ENCODE results near the gene JUNB. TPM values are rescaled to one million over a fixed set of nuclear protein-coding genes. Genes with fewer than 3 reads are reported as not detected.

JUNB gene
- total and polyA plus RNA-seq, 2 of the 4 experiments (the other 2 are of a cell fraction), result 20.8 to 109 TPM

DNA sequence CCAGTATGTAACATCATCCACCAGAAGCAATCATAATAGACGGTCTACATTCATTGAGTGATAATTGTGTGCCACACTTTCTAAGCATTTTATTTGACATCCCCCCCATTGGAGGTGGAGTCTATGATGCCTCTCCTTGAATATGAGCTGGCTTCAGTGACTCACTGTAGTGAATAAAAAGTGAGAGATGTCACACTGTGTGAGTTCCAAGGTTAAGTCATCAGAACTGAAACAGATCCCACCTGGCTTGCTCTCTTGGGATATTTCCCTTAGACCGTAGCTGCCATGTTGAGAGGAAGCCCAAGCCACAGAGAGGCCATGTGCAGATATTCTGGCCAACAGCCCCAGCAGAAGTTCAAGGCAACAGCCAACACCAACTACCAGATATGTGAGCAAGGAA is 30.5 kb downstream of the JUNB start:
- H3K9me3 ChIP-seq (ENCODE audit: control insufficient read depth, insufficient read depth, low read length), result no peaks in the 10 kb centered on the region
- no peak overlapping the region for H3K9ac ChIP-seq (ENCODE audit: low read depth, low read length)
- dilution Hi-C loops (cut with HindIII; ENCODE audit: low sequenced_read_pairs, unreplicated experiment) (no loop called here), in situ Hi-C loops (cut with MboI; ENCODE audit: low sequenced_read_pairs) (no loop called here), intact Hi-C loops (cut with micrococcal nuclease) (no loop called here)
- no peak overlapping the region for H2BK20ac ChIP-seq (ENCODE audit: low read depth, low read length)
- BruUV-seq (replicated peaks), result no TSS peak
- H2AK9ac ChIP-seq (replicated peaks; ENCODE audit: low read depth, low read length, poor library complexity), result no peak overlapping the region
- no peak overlapping the region for H2BK15ac ChIP-seq (ENCODE audit: low read depth, low read length)
- no peaks in the 10 kb centered on the region for H3K36me3 ChIP-seq (ENCODE audit: control insufficient read depth, insufficient read depth, low read length)
- H3K23ac ChIP-seq (ENCODE audit: low read depth, low read length), result no peak overlapping the region
- H2BK5ac ChIP-seq (ENCODE audit: low read depth, low read length, poor library complexity, severe bottlenecking), result no peak overlapping the region
- no peak for ATAC-seq (ENCODE audit: low read depth)
- no peaks in the 10 kb centered on the region for H3K4me1 ChIP-seq (ENCODE audit: control insufficient read depth, insufficient read depth, low read length)
- no peak overlapping the region for H3K18ac ChIP-seq (ENCODE audit: low read depth, low read length)
- no peak overlapping the region for H4K5ac ChIP-seq (ENCODE audit: low read depth, low read length)
- WGBS, 2 experiments (ENCODE audit: extremely low coverage in 2 of 2, insufficient read length in 1 of 2), result 50% methylated on average over 1 of the region's 2 CpGs; no CpG with 5 or more reads in 1 of the 2 experiments
- H3K79me1 ChIP-seq (ENCODE audit: low read depth in 1 of 2, low read length in 2 of 2), result no peaks in the 10 kb centered on the region
- H2AFZ ChIP-seq (replicated peaks; ENCODE audit: low read length, poor library complexity), result no peak overlapping the region
- H4K91ac ChIP-seq (ENCODE audit: insufficient read depth, low read depth, low read length), result no peak overlapping the region
- no peak overlapping the region for H3K27ac ChIP-seq (ENCODE audit: insufficient read depth, low read length)
- ChIA-PET CTCF (interaction anchor here (1.4 kb wide), 1 partner anchor 26 kb away, joined by 3 read pairs; no protein-coding TSS in a partner anchor), POLR2A (ENCODE audit: unreplicated experiment) (no interaction called here)
- no peak overlapping the region for H2BK120ac ChIP-seq (ENCODE audit: low read depth, low read length)
- DNase-seq, result no peak
- no peak overlapping the region for H2AK5ac ChIP-seq (ENCODE audit: low read depth, low read length)
- H3K4me3 ChIP-seq (ENCODE audit: insufficient read depth, low read depth, low read length), result no peak overlapping the region
- H3K56ac ChIP-seq (ENCODE audit: extremely low read depth, insufficient read depth, low read length), result no peak overlapping the region
- no peak overlapping the region for H3K4me2 ChIP-seq (ENCODE audit: low read depth, low read length)
- no peaks in the 10 kb centered on the region for H4K20me1 ChIP-seq (ENCODE audit: insufficient read depth, low read length)
- H4K8ac ChIP-seq (ENCODE audit: low read depth in 2 of 2, low read length in 2 of 2), result no peak overlapping the region
- TF ChIP-seq RCOR1 (IDR thresholded peaks at IDR 0.05; ENCODE audit: insufficient replicate concordance, low read length) (no peak), CEBPB (IDR thresholded peaks at IDR 0.05; ENCODE audit: low read depth, low read length) (no peak), POLR2A (IDR thresholded peaks at IDR 0.05; ENCODE audit: low read depth, low read length) (no peak), RAD21 (IDR thresholded peaks at IDR 0.05; ENCODE audit: low read length) (no peak), MXI1 (IDR thresholded peaks at IDR 0.05; ENCODE audit: borderline replicate concordance, low read depth, low read length) (no peak), MAZ (IDR thresholded peaks at IDR 0.05; ENCODE audit: borderline replicate concordance, low read depth, low read length) (no peak), RFX5 (IDR thresholded peaks at IDR 0.05; ENCODE audit: low read depth, low read length) (no peak)
- TF ChIP-seq, protein P1, sequence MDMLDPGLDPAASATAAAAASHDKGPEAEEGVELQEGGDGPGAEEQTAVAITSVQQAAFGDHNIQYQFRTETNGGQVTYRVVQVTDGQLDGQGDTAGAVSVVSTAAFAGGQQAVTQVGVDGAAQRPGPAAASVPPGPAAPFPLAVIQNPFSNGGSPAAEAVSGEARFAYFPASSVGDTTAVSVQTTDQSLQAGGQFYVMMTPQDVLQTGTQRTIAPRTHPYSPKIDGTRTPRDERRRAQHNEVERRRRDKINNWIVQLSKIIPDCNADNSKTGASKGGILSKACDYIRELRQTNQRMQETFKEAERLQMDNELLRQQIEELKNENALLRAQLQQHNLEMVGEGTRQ (IDR thresholded peaks at IDR 0.05; ENCODE audit: low read depth, low read length), result no peak
- no peak overlapping the region for H3K4ac ChIP-seq (ENCODE audit: low read depth, low read length)
- no peaks in the 10 kb centered on the region for H3K9me1 ChIP-seq (ENCODE audit: insufficient read depth, low read length)
- no peaks in the 10 kb centered on the region for H3K27me3 ChIP-seq (ENCODE audit: control insufficient read depth, insufficient read depth, low read length)
- no peak overlapping the region for H3K14ac ChIP-seq (replicated peaks; ENCODE audit: low read depth, low read length)

Measured in IMR-90 (cell line).